ENCODE measurements around the gene NECAB3. TPM values are rescaled to one million over a fixed set of nuclear protein-coding genes. Genes with fewer than 3 reads are reported as not detected.
A peak's percentile ranks its signal among the peaks of the same experiment; 100 is the strongest.

Gene NECAB3
- total and polyA plus RNA-seq, 2 of the 13 experiments (the other 11 are each of a cell fraction or from before 2014, with no cell fraction given), result 61.5 to 65.5 TPM

DNA sequence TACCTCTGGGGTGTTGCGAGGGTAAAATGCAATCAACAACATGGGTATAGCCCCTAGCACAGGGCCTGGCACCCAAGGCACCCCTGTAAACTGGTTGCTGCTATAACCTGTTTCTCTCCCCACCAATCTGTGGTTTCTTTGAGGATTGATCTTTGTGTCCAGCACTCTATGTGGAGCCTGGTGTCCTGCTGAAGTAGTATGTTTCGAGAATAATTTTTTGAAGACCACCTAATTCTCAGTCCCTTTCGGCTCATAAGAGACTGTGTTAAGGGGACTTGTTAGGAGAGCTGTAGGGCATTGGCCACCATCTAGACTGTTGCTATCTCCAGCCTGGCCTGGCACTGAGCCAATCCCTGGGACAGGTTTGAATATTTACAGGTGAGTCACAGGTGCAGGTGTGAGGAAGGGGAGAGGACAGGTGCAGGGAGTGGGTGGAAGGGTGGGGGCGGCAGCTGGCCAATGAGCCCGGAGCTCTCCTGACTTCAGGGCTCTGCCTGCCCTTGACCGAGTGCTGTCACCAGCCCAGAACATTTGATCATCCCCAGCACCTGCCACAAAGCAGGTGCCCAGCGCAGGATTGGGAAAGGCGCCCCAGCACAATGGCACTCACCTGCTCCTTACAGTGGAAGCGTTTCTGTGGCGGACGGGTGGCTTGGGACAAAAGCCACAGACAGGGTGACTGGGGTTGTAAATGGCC is 20.2 kb downstream of the NECAB3 start (continued):
- TF ChIP-seq, protein P1, sequence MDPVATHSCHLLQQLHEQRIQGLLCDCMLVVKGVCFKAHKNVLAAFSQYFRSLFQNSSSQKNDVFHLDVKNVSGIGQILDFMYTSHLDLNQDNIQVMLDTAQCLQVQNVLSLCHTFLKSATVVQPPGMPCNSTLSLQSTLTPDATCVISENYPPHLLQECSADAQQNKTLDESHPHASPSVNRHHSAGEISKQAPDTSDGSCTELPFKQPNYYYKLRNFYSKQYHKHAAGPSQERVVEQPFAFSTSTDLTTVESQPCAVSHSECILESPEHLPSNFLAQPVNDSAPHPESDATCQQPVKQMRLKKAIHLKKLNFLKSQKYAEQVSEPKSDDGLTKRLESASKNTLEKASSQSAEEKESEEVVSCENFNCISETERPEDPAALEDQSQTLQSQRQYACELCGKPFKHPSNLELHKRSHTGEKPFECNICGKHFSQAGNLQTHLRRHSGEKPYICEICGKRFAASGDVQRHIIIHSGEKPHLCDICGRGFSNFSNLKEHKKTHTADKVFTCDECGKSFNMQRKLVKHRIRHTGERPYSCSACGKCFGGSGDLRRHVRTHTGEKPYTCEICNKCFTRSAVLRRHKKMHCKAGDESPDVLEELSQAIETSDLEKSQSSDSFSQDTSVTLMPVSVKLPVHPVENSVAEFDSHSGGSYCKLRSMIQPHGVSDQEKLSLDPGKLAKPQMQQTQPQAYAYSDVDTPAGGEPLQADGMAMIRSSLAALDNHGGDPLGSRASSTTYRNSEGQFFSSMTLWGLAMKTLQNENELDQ (CRISPR knock-in tag; IDR thresholded peaks at IDR 0.05; ENCODE audit: borderline replicate concordance), result no peak
- no peak for TF ChIP-seq GABPB1 (CRISPR knock-in tag; IDR thresholded peaks at IDR 0.05)
- TF ChIP-seq ZMYM4 (CRISPR knock-in tag; IDR thresholded peaks at IDR 0.05), result no peak
- TF ChIP-seq ZNF510 (CRISPR knock-in tag; IDR thresholded peaks at IDR 0.05; ENCODE audit: low read depth), result no peak
- TF ChIP-seq, protein P2, sequence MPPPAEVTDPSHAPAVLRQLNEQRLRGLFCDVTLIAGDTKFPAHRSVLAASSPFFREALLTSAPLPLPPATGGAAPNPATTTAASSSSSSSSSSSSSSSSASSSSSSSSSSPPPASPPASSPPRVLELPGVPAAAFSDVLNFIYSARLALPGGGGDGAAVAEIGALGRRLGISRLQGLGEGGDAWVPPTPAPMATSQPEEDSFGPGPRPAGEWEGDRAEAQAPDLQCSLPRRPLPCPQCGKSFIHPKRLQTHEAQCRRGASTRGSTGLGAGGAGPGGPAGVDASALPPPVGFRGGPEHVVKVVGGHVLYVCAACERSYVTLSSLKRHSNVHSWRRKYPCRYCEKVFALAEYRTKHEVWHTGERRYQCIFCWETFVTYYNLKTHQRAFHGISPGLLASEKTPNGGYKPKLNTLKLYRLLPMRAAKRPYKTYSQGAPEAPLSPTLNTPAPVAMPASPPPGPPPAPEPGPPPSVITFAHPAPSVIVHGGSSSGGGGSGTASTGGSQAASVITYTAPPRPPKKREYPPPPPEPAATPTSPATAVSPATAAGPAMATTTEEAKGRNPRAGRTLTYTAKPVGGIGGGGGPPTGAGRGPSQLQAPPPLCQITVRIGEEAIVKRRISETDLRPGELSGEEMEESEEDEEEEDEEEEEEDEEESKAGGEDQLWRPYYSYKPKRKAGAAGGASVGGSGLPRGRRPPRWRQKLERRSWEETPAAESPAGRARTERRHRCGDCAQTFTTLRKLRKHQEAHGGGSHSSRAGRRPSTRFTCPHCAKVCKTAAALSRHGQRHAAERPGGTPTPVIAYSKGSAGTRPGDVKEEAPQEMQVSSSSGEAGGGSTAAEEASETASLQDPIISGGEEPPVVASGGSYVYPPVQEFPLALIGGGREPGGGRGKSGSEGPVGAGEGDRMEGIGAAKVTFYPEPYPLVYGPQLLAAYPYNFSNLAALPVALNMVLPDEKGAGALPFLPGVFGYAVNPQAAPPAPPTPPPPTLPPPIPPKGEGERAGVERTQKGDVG (CRISPR knock-in tag; IDR thresholded peaks at IDR 0.05; ENCODE audit: borderline replicate concordance), result 0 out of 2 replicates have a peak, but pooled peaks have one; percentile 18
- no peak; the same call in 1 of the 2 replicates for TF ChIP-seq ZC3H4 (CRISPR knock-in tag; IDR thresholded peaks at IDR 0.05; ENCODE audit: borderline replicate concordance)
- TF ChIP-seq HDAC2 (CRISPR knock-in tag; IDR thresholded peaks at IDR 0.05), result no peak
- peak in 1 of 2 experiments; percentile 32; a peak in 1 of 4 replicates for TF ChIP-seq POLR2A (IDR thresholded peaks at IDR 0.05; ENCODE audit: insufficient read depth in 1 of 2, low read depth in 2 of 2, low read length in 2 of 2)
- TF ChIP-seq, protein P3, sequence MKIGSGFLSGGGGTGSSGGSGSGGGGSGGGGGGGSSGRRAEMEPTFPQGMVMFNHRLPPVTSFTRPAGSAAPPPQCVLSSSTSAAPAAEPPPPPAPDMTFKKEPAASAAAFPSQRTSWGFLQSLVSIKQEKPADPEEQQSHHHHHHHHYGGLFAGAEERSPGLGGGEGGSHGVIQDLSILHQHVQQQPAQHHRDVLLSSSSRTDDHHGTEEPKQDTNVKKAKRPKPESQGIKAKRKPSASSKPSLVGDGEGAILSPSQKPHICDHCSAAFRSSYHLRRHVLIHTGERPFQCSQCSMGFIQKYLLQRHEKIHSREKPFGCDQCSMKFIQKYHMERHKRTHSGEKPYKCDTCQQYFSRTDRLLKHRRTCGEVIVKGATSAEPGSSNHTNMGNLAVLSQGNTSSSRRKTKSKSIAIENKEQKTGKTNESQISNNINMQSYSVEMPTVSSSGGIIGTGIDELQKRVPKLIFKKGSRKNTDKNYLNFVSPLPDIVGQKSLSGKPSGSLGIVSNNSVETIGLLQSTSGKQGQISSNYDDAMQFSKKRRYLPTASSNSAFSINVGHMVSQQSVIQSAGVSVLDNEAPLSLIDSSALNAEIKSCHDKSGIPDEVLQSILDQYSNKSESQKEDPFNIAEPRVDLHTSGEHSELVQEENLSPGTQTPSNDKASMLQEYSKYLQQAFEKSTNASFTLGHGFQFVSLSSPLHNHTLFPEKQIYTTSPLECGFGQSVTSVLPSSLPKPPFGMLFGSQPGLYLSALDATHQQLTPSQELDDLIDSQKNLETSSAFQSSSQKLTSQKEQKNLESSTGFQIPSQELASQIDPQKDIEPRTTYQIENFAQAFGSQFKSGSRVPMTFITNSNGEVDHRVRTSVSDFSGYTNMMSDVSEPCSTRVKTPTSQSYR (CRISPR knock-in tag; IDR thresholded peaks at IDR 0.05; ENCODE audit: borderline replicate concordance), result no peak
- no peak for TF ChIP-seq ZNF143 (CRISPR knock-in tag; IDR thresholded peaks at IDR 0.05)
- TF ChIP-seq, protein P4, sequence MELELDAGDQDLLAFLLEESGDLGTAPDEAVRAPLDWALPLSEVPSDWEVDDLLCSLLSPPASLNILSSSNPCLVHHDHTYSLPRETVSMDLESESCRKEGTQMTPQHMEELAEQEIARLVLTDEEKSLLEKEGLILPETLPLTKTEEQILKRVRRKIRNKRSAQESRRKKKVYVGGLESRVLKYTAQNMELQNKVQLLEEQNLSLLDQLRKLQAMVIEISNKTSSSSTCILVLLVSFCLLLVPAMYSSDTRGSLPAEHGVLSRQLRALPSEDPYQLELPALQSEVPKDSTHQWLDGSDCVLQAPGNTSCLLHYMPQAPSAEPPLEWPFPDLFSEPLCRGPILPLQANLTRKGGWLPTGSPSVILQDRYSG (CRISPR knock-in tag; IDR thresholded peaks at IDR 0.05), result 0 out of 2 replicates have a peak, but pooled peaks have one; percentile 16
- TF ChIP-seq ARNT2 (CRISPR knock-in tag; IDR thresholded peaks at IDR 0.05; ENCODE audit: low read depth), result no peak
- no peak for TF ChIP-seq TEAD3 (CRISPR knock-in tag; optimal IDR thresholded peaks at IDR 0.05; ENCODE audit: borderline replicate concordance)
- peak; percentile 31; the same call in 1 of the 2 replicates for TF ChIP-seq MAF1 (CRISPR knock-in tag; IDR thresholded peaks at IDR 0.05; ENCODE audit: borderline replicate concordance)
- 0 out of 2 replicates have a peak, but pooled peaks have one; percentile 4 for TF ChIP-seq ZNF124 (CRISPR knock-in tag; IDR thresholded peaks at IDR 0.05)
- no peak for TF ChIP-seq TCF7L2 (IDR thresholded peaks at IDR 0.05; ENCODE audit: low read depth, low read length)
- TF ChIP-seq AGO2 (optimal IDR thresholded peaks at IDR 0.05; ENCODE audit: low read depth, low read length), result peak; percentile 88
- TF ChIP-seq, protein P5, sequence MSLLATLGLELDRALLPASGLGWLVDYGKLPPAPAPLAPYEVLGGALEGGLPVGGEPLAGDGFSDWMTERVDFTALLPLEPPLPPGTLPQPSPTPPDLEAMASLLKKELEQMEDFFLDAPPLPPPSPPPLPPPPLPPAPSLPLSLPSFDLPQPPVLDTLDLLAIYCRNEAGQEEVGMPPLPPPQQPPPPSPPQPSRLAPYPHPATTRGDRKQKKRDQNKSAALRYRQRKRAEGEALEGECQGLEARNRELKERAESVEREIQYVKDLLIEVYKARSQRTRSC (CRISPR knock-in tag; IDR thresholded peaks at IDR 0.05; ENCODE audit: low read depth), result no peak
- no peak for TF ChIP-seq RARA (CRISPR knock-in tag; IDR thresholded peaks at IDR 0.05)
- TF ChIP-seq SMYD3 (CRISPR knock-in tag; IDR thresholded peaks at IDR 0.05), result peak; percentile 46; the same call in 1 of the 2 replicates
